GM19239 (cell line): ENCODE measurements around the gene GSTP1.
"Not testable (repeated sequence)": the region's sequence is repeated elsewhere in the genome, so short reads cannot be mapped to it uniquely, and the experiment has no call there.

Experiments
- DNase-seq: peaks from one replicate; pipeline ENCODE4 v3.0.0; 2011; ENCODE audit warnings: low spot score; ENCODE audit not compliant: insufficient read length
- FAIRE-seq: peaks from 2 replicates; lab custom pipeline; 2011; peaks lifted over from hg19 to GRCh38; lab: Jason Lieb, UNC

Gene GSTP1

DNA sequence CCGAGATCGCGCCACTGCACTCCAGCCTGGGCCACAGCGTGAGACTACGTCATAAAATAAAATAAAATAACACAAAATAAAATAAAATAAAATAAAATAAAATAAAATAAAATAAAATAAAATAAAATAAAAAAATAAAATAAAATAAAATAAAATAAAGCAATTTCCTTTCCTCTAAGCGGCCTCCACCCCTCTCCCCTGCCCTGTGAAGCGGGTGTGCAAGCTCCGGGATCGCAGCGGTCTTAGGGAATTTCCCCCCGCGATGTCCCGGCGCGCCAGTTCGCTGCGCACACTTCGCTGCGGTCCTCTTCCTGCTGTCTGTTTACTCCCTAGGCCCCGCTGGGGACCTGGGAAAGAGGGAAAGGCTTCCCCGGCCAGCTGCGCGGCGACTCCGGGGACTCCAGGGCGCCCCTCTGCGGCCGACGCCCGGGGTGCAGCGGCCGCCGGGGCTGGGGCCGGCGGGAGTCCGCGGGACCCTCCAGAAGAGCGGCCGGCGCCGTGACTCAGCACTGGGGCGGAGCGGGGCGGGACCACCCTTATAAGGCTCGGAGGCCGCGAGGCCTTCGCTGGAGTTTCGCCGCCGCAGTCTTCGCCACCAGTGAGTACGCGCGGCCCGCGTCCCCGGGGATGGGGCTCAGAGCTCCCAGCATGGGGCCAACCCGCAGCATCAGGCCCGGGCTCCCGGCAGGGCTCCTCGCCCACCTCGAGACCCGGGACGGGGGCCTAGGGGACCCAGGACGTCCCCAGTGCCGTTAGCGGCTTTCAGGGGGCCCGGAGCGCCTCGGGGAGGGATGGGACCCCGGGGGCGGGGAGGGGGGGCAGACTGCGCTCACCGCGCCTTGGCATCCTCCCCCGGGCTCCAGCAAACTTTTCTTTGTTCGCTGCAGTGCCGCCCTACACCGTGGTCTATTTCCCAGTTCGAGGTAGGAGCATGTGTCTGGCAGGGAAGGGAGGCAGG lies at the start of gene GSTP1:
Gene GSTP1 (plus strand): TSS at position 566 of the 958 bp plus-strand sequence. CDS start 32 bp downstream, at position 598.
- DNase-seq, result peak; percentile 75
- FAIRE-seq, result peak; percentile 59

DNA sequence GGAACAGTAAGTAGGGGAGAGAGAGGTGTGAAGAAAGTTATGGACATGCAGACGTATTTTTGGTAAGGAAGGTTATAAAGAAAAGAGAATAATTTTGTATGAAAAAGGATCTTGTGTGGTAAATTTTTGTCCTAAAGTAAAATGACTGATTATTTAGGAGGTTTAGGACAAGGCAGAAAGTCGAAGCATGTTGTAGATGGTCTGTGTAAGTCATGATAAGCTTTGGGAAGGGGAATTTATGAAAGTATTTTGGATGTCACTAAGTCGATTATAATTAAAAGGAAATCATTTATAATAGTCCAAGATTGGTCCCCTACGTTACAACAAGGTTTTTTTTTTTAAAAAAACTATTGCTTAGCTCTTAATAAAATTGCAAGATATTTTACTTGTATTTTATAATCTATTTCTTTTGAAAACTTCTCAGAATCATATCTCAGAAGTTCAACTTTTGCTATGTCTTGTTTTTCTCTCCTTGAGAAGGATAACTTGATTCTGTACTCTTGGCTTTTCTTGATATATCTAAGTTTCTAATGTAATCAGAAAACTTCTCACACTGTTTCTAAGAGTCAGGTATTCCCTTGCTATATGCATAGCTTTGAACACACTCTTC lies 49.4 kb upstream of the GSTP1 start:
- FAIRE-seq (no peak), DNase-seq (no peak)

DNA sequence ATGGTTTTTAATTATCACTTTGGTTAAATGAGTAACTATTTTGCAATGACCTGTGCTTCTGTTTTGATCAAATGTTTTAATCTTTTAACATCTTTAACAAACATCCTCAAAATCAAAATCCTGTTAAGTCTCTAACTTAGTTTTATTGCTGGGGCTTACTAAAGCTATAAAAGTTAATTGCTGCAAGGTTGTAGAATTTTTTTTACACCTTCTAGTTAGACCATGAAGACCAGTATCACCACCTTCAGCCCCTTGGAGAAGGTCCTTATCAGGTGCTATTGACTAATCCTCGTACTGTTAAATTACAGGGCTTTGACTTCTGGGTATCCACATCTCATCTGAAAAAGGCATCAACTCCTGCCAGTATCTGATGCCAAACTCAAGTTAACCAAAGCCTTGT lies 48.1 kb upstream of the GSTP1 start:
- FAIRE-seq, result no peak
- no peak for DNase-seq

DNA sequence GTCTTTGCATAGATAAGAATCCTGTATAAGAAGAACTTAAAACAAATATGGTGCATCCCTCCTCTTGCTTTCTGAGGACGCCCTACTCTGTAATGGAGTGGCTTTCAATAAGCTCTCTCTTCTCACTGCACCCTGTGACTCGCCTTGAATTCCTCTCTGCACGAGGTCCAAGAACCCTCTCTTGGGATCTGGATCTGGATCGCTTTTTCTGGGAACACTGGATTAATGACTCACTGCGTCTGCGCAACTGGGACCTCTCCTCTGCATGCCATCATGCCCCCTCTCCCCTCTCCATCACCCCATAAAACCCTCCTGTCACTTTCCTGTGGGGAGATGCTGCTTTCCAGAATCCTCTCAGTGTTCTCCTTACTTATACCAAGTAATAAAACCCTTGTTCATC lies 45.3 kb upstream of the GSTP1 start:
- DNase-seq, result no peak
- FAIRE-seq, result no peak

DNA sequence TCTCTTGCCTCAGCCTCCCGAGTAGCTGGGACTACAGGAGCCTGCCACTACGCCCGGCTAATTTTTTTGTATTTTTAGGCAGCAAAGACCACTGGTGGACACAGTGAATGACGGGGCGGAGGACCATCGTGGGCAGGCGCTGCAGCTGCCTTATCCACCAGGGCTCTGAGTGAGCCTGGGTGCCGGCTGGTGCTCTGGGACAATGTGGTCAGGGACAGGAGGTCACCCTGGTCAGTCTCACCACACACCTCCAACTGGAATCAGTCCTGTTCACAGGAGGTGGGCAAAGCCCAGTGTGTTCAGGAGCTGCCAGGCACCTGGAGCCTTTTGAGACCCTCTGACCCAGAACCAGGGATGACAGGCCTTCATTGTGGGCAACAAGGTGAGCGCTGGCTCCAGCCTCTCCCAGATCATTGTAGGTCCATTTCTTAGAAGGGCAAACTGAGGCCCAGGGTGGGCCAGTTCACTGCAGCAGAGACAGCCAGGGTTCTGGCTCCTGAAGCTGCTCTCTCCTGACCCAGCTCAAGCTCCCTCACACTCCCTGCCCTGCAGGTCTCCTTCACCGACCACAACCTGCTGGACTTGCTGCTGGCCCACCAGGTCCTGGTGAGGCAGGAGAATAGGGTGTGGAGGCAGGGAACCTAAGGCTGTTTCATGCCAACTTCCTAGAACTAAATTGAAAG lies 44.6 kb upstream of the GSTP1 start:
- DNase-seq (no peak), FAIRE-seq (no peak)

DNA sequence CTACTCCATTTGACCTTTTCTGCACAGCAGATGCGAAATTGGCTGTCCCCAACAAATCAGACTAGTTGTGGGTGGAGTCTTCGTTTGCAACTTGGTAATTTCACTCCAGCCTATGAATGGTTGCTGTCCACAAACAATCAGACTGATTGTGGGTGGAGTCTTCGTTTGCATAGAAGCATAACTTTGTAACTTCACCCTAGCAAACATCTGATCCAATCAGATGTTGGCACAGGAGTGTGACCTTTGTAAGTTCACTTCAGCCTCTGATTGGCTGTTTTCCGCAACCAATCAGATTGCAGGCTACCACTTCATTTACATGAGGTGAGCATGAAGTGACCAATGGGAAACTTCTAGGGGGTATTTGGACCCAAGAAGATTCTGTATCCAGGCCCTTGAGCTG lies 44.1 kb upstream of the GSTP1 start:
- no peak for FAIRE-seq
- DNase-seq, result no peak

DNA sequence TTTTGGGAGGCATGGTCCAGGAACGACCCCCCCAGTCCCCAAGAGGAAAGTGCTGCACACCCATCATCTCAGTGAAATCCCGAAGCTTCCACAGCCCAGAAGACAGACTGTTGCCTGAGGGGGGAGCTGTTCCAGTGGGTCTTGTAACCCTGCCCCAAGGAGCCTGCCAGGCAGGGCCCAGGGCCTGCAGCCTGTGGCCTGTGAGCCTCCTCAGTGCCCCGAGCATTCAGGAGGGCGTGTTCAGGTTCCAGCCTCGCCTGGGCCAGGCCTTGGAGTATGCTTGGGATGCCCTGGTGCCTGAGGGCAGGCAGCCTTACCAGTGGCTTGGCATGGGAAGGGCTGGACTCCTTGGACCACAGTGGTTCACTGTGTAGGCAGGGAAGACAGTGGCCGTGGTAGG lies 42.4 kb upstream of the GSTP1 start:
- DNase-seq, result no peak
- no peak for FAIRE-seq

DNA sequence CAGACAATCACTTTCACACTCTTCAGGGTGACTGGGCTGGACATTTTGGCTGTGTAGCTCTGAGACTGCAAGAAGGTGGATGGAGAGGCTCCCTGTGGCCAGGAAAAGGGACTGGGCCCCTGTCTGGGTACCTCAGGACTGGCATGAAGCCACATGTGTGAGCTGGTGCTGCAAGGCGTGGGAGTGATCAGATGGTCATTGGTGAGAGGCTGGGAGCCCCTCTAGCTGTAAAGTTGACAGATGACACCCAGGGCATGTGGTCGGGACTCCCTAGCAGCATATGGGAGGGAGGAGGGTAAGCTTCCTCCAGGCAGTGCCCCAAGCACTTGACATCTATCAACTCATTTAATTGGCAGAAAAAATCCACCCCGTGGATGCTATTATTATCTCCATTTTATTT lies 41.4 kb upstream of the GSTP1 start:
- no peak for DNase-seq
- no peak for FAIRE-seq

DNA sequence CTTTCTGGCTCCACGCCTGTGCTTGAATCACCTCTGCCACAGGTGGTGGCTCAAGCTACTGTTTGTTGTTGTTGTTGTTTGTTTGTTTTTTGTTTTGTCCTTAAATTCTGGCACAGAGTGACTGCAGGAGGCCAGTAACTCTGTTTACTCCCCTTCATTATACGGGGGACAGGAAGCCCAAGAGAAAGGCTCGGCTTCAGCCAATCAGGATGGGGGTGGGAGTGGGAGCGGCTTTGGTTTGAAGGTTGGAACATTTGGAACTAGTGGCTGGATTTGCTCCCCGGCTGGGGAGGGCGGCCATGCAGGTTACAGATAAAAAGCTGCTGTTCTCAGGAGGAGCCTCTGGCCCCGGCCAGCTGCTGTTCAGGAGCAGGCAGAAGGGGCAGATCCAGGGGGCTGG lies 40.6 kb upstream of the GSTP1 start:
- DNase-seq, result no peak
- no peak for FAIRE-seq

DNA sequence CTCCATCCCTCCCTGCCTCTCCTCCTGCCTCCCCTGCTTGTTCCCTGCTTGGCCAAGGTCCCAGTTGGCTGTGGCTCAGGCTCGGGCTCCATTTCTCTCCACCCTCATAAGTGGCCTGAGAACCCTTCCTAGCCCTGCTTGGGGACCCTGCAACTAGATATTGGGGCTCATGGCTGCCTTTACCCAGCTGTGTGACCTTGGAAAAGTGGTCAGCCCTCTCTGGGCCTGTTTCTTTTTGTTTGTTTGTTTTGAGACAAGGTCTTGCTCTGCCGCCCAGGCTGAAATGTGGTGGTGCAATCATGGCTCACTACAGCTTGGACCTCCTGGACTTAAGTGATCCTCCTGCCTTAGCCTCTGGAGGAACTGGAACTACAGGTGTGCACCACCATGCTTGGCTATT lies 40.0 kb upstream of the GSTP1 start:
- DNase-seq (no peak), FAIRE-seq (no peak)

DNA sequence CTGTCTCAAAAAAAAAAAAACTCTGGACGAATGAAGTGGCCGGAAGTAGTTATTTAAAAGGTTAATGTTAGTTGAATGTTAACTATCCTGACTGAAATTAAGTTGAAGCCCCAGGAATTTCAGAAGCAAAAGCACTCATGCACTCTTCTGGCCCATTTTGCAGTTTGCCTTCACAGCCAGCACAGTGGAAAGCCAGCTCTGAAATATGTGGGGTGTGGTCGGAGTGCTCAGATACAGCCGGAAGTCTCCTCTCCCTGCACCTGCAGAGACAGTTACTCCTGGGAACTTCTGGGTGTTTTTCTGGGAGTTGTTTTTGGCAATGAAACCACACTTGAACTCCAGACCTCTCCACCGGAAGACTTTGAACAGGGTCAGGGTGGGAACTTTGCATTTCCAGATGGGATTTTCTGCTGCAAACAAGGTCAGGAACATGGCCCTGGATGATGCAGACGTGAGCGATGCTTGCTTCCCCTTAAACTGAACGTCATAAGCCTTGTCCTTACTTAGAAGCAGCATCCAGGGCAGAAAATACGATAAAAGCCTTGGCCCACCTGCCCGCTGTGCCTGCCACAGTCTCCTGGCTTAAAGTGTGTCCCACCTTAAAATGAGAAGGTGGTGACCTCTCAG lies 38.9 kb upstream of the GSTP1 start:
- FAIRE-seq, result no peak
- DNase-seq, result no peak

DNA sequence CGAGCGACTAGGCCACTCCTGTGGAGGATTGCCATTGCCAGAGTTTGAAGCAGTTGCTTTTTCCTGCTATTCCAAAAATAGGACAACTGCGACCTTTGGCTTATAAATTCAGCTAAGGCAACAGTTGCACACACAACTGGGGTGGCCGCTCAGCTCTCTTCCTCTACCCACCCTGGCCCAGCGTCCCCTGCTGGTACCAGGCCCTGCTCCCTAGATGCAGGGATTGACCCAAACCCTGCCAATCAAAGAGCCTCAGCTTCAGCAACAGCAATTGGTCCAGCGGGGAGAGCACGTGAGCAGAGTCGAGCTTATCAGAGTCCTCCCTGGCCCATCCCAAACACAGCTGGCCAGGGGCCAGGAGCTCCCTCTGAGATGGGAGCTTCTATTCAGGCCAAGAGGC lies 38.3 kb upstream of the GSTP1 start:
- FAIRE-seq, result no peak
- no peak for DNase-seq

DNA sequence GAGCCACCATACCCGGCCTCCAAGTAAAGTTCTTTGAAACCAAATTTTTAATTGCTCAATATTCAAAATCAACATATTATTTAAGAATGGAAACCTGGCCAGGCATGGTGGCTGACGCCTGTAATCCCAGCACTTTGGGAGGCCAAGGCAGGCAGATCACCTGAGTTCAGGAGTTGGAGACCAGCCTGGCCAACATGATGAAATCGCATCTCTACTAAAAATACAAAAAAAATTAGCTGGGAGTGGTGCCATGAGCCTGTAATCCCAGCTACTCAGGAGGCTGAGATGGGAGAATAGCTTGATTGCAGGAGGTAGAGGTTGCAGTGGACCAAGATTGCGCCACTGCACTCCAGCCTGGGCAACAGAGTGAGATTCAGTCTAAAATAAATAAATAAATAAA lies 35.5 kb upstream of the GSTP1 start:
- not testable (repeated sequence) for FAIRE-seq, DNase-seq

DNA sequence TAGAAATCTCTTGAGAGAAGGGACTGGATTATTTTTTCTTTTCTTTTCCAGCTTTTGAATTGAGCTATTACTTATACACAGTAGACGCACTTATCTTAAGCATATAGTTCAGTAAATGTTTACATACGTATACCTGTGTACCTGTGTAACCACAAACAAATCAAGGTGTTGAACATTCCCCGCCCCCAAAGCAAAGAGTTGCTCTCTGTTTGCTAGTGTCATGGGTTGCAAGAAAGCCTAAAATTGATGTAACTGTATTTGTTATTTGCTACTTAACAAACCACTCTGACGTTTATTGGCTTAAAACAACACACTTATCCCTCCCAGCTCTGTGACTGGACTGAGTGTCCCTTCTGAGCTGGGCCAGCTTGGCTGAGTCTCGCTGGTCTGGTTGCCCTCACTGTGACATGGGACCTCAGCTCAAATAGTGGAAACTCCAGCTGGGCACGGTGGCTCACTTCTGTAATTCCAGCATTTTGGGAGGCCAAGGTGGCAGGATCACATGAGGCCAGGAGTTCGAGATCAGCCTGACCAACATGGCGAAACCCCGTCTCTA lies 35.0 kb upstream of the GSTP1 start:
- FAIRE-seq, result no peak
- no peak for DNase-seq

DNA sequence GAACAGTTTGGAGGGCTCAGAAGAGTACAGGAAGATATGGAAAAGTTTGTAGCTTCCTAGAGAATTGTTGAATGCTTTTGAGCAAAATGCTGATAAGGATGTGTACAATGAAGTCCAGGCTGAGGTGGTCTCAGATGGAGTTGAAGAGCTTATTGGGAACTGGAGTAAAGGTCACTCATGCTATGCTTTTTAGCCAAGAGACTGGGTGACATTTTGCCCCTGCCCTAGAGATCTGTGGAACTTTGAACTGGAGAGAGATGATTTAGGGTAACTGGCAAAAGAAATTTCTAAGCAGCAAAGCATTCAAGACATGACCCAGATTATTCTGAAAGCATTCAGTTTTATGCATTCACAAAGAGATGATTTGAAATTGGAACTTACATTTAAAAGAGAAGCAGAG lies 32.5 kb upstream of the GSTP1 start:
- no peak for FAIRE-seq

DNA sequence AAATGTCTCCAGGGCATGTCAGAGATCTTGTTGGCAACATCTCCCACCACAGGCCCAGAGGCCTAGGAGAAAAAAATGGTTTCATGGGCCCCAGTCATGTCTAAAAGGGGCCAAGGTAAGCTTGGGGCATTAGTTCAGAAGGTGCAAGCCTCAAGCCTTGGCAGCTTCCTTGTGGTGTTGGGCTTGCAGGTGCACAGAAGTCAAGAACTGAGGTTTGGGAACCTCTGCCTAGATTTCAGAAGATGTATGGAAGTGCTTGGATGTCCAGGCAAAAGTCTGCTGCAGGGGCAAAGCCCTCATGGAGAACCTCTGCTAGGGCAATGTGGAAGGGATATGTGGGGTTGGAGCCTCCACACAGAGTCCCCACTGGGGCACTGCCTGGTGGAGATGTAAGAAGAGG lies 31.9 kb upstream of the GSTP1 start:
- DNase-seq, FAIRE-seq: not testable (repeated sequence)

More for the DNA sequence above, 32.5 kb upstream of the GSTP1 start:
- no peak for DNase-seq

DNA sequence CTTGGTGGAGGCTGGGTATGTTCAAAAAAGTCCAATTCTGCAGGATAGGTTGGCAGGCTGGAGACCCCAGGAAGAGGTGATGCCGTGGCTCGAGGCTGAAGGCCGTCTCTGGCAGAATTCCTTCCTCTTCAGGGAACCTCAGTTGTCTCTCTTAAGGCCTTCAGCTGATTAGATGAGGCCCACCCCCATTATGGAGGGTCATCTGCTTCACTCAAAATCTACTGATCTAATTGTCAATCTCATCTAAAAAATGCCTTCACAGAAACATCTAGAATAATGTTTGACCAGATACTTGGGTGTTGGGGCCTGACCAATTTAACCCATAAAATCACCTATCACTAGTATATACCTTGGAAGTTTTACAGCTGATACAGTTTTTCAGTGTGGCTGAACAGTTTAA lies 27.4 kb upstream of the GSTP1 start:
- no peak for FAIRE-seq

DNA sequence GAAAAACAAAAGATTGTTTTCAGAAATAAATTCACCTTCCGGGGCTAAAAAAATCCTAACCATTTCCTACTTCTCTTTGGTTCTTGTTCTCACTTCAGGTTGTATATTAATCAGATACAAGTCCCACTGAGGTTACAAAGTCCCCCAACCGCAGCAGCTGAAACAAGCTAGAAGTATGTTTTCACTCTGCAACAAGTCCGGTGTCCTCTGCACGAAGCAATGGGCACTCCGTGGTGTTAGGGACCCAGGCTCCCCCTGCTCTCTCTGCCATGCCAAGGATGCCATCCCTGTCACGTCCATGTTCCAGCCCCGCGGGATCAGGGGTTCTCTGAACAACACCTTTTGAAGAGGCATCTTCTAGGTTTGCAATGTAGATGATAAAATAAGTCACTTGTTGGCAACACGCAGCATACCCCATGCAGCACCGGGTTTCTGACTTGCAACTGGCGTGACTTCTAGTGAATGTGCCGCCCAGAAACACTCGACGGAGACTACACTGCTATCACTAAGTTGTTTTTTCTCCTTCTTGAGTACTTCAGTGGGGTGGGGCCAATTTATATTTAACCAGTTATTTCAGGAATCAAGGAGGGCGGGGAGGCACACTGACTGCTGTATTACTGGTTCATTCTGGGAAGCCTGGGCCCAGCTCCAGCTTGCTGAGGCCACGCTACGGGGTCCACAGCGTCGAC lies 25.4 kb upstream of the GSTP1 start:
- DNase-seq, result peak; percentile 52
- FAIRE-seq, result peak; percentile 94

More for the DNA sequence above, 27.4 kb upstream of the GSTP1 start:
- no peak for DNase-seq

DNA sequence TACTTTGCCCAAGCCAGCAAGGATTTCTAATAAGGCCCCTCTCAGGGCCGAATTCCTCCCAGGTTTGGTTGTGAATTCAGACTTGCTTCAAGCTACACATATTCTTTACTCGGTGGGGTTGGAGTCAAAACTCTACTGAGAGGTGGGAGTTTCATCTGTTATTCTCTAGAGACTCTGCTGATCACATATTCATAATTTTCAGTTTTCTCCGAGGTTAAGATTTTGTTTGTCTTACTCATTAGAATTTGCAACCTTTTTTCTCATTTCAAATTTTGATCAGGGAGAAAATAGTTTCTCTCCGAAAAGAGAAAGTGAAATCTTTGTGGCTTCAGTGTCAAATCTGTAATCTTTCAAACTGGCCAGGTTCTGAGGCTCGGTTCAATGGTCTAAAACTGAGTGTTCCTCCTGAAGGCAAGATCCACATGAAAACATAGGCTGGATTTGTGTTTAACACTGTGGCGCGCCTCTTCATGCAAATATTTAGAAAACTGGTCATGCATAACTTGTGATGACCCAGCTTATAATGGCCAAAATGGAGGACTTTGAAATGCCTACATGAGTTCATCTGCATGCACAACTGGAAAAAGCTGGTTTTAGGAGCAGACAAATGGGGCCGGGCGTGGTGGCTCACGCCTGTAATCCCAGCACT lies 21.5 kb upstream of the GSTP1 start:
- DNase-seq, result peak; percentile 60

More for the DNA sequence above, 21.5 kb upstream of the GSTP1 start:
- FAIRE-seq, result peak; percentile 86
